CD1c-positive myeloid dendritic cell (primary cell): ENCODE measurements around the gene SEC24C.
"Not testable (repeated sequence)": the region's sequence is repeated elsewhere in the genome, so short reads cannot be mapped to it uniquely, and the experiment has no call there.

Experiments used
- DNase-seq: peaks from one replicate; pipeline ENCODE4 v3.0.0-alpha.2; 2016; ENCODE audit errors: extremely low spot score

The SEC24C gene

DNA sequence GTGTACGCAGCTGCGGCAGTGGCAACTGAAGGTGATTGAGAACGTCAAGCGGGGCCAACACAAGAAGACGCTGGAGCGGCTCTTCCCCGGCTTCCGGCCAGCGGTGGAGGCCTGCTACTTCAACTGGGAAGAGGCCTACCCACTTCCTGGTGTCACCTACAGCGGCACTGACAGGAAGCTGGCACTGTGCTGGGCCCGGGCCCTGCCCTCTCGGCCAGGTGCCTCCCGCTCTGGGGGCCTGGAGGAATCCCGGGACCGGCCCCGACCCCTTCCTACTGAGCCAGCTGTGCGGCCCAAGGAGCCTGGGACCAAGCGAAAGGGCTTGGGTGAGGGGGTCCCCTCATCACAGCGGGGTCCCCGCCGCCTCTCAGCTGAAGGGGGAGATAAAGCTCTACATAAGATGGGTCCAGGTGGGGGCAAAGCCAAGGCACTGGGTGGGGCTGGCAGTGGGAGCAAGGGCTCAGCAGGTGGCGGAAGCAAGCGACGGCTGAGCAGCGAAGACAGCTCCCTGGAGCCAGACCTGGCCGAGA, 47.8 kb downstream of the SEC24C start:
- no peak for DNase-seq

DNA sequence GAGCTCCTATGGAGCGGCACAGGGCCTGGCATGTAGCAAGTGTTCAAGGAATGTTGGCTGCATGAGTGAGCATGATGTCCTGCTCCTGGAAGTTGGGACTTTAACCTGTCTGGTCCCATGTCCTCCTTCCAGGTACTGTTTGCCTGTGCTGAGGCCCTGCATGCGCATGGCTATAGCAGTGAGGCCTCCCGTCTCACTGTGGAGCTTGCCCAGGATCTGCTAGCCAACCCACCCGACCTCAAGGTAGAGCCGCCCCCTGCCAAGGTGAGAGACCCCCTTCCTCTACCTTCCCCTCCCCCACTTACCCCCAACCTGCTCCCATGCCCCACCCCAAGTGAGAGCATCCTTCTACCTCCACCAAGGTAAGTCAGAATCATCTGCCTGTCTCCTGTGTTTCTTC, 49.3 kb downstream of the SEC24C start:
- DNase-seq = no peak

DNA sequence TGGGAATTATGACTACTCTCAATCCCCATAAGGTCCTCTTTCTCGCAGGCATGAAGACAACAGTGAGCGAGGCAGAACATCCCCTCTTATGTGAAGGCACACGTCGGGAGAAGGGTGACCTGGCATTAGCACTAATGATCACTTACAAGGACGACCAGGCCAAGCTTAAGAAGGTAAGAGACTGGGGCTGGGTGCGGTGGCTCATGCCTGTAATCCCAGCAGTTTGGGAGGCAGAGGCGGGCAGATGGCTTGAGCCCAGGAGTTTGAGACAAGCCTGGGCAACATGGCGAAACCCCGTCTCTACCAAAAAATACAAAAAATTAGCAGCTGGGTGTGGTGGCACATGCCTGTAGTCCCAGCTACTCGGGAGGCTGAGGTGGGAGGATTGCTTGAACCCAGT, 51.3 kb downstream of the SEC24C start:
- DNase-seq = not testable (repeated sequence)

DNA sequence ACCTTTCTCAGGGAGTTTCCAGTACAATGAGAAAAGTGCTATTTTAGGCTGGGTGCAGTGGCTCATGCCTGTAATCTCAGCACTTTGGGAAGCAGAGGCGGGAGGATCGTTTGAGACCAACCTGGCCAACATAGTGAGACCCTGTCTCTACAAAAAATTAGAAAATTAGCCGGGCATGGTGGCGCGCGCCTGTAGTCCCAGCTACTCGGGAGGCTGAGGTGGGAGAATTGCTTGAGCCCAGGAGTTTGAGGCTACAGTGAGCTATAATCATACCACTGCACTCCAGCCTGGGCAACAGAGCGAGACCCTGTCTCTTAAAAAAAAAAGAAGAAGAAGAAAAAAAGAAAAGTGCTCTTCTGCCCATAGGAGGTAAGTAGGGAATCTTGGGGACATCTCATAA, 51.9 kb downstream of the SEC24C start:
- DNase-seq = not testable (repeated sequence)

DNA sequence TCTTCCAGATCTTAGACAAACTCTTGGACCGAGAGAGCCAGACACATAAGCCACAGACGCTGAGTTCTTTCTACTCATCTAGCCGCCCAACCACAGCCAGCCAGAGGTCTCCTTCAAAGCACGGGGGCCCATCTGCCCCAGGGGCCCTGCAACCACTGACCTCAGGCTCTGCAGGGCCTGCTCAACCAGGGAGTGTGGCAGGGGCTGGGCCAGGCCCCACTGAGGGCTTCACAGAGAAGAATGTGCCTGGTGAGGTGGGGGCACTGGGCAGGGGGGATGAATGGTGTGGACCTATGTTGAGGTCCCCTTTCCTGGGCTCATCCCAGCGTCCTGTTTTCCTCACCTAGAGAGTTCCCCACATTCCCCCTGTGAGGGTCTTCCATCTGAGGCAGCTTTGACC, 52.6 kb downstream of the SEC24C start:
- DNase-seq = no peak

DNA sequence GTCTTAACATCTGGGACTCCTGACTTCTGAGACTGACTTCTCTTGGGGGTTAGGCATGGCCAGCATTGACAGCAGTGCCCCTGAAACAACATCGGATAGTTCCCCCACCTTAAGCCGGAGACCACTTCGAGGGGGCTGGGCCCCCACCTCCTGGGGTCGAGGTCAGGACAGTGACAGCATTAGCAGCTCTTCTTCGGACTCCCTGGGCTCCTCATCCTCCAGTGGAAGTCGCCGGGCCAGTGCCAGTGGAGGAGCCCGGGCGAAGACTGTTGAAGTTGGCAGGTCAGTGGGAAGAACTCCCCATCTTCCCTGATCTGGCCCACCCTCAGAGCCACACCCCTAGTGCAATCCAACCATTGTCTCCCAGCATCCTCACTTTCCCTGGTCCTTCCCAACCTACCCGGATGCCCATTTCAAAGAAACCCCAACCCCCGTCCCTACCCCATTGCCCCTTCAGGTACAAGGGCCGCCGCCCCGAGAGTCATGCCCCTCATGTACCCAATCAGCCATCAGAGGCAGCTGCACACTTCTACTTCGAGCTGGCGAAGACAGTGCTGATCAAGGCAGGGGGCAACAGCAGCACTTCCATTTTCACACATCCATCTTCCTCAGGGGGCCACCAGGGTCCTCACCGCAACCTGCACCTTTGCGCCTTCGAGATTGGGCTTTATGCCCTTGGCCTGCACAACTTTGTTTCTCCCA, 53.3 kb downstream of the SEC24C start:
- no peak for DNase-seq

DNA sequence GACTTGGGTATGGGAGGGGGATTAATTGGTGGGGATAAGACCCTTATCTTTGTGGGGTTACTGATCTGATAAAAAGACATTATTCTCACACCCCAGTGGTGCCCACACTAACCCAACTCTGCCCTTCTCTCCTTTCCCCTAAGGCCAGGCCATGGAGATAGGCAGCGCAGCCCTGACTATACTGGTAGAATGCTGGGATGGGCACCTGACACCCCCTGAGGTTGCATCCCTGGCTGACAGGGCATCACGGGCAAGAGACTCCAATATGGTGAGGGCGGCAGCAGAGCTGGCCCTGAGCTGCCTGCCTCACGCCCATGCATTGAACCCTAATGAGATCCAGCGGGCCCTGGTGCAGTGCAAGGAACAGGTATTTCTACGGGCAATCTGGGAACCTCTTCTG, 53.9 kb downstream of the SEC24C start:
- DNase-seq = no peak

DNA sequence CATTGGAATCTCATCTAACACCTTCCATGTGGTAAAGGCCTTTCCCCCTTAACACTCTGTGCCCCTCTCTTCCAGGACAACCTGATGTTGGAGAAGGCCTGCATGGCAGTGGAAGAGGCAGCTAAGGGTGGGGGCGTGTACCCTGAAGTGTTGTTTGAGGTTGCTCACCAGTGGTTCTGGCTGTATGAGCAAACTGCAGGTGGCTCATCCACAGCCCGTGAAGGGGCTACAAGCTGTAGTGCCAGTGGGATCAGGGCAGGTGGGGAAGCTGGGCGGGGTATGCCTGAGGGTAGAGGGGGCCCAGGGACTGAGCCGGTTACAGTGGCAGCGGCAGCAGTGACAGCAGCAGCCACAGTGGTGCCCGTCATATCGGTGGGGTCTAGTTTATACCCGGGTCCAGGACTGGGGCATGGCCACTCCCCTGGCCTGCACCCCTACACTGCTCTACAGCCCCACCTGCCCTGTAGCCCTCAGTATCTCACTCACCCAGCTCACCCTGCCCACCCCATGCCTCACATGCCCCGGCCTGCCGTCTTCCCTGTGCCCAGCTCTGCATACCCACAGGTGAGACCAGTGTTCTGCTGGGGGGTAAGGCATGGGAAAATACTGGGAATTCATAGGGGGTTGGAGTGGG, 54.9 kb downstream of the SEC24C start:
- DNase-seq = no peak

DNA sequence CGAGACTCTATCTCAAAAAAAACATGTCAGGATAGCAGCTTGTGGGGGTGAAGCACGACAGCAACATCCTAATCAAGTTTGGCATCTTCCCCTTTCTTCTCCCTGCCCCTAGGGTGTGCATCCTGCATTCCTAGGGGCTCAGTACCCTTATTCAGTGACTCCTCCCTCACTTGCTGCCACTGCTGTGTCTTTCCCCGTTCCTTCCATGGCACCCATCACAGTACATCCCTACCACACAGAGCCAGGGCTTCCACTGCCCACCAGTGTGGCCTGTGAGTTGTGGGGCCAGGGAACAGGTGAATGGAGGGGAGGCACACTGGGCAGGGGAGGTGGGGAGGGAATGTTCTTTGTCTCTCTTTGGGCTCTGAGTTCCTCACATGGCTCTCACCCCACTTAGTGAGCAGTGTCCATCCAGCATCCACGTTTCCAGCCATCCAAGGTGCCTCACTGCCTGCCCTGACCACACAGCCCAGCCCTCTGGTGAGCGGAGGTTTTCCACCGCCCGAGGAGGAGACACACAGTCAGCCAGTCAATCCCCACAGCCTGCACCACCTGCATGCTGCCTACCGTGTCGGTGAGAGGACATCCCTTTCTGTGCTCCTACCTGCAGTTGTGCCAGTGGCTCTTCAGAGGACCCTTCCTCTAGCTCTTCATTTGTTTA, 55.9 kb downstream of the SEC24C start:
- DNase-seq = no peak

DNA sequence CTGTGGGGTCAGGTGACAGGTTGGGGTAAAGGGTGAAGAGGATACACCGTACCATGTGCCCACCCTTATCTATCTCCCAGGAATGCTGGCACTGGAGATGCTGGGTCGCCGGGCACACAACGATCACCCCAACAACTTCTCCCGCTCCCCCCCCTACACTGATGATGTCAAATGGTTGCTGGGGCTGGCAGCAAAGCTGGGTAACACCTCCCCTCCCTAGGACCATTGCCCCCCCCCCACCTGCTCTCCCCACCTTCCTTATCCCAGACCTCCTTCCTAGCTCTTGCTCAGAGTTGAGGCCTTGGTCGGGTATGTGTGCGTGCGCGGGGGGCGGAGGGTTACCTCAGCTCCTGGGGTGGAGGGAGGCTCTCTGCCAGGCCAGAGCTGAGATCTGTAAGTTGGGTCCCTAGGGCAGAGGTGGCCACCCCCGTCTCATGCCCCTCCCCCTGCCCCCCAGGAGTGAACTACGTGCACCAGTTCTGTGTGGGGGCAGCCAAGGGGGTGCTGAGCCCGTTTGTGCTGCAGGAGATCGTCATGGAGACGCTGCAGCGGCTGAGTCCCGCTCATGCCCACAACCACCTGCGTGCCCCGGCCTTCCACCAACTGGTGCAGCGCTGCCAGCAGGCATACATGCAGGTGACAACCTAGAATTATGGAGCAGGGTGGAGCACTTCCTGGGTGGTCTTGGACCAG, 56.5 kb downstream of the SEC24C start:
- no peak for DNase-seq

DNA sequence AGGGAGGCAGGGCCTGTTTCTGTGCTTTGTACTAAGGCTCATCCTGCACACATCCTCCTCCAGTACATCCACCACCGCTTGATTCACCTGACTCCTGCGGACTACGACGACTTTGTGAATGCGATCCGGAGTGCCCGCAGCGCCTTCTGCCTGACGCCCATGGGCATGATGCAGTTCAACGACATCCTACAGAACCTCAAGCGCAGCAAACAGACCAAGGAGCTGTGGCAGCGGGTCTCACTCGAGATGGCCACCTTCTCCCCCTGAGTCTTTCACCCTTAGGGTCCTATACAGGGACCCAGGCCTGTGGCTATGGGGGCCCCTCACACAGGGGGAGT, 57.0 kb downstream of the SEC24C start:
- no peak for DNase-seq

DNA sequence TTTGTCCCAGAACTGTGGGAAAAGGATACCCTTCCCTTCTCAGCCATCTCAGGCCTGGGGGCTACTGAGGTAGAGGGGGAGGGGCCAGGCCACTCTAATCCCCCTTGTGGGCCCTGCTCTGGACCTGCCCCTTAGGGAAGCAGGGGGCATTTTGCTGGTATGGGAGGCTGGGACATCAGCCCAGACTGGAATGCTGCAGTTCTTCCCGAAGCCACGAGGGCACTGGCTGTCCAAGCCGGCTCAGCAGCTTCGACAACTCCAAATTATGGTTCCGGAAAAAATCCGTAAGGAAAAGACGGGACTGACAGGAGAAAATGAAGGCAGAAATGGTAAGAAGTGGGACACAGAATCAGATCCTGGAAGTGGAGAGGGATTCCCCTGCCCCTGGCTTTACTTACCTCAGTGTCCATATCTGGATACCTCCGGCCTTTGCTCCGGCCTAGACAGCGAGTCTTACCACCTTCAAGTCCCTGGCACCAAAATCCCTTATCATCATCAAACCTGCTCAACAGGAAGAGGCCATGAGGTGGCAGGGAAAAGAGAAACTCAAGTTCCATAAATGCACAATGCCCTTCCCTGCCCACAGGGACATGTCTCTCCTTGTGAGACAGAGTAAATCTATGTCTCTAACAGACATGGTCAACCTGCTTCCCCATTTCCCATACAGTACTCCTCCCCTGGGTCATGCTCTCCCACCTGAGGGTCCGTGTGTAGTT, 58.3 kb downstream of the SEC24C start:
- DNase-seq = no peak

DNA sequence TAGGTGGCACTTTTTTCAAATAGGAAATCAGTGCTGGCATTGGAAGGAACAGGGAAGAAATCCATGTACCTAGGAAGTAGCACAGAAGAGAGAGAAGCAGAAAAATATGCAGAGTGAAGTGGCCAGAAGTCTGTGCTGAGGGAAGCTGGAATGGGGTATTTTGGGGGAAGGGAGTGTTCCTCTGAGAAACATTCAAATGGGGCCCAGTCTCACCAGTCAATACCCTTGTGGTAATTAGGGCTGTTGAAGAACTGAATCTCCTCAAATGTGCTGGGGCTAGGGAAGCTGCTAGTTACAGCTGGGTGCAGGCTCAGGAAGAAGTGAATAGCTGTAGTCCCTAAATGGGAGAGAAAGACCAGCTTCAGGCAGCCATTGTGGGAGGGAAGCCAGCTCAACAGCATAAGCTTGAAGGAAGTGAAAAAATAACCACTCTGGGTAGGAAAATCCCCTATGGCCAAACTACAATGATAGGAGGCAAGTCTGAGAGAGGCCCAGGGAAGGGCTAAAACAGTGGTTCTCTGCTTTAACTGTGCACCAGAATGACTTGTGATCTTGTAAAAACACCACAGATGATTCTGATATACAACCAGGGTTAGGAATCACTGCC, 59.6 kb downstream of the SEC24C start:
- DNase-seq = peak; percentile 67

DNA sequence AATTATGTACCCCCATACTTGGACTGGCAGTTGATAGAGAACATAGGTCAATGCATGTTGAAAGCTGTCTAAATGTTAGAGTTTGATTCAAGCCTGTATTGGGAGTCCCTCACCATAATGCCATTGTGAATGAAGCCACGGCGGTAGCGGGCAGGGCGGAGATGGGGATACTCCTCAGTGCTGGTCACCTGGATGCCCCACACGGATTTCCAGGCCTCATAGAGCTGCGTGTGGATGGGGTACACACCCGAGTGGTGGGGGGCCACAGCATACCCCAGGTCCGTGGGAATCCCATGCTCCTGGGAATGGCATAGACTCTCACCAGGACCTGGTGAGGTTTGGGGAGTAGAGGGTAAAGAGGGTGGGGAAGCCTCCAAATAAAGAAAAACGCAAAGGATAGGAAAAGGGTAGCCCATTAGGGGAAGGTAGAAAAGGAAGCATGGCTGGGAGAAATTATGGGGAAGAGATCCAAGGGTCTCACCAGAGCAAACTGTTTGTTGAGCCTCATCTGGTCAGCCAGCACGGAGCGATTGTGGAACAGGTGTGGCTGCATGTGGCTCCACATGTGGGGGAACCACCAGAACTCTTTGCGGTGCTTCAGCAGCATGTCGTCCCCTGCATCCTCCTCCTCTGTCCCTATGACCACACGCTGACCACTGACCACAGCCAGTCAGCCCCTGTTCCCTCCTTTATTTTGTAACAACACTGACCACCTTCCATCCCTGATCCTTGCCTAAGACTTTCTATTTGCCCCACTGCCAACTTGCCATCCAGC, 62.2 kb downstream of the SEC24C start:
- no peak for DNase-seq

DNA sequence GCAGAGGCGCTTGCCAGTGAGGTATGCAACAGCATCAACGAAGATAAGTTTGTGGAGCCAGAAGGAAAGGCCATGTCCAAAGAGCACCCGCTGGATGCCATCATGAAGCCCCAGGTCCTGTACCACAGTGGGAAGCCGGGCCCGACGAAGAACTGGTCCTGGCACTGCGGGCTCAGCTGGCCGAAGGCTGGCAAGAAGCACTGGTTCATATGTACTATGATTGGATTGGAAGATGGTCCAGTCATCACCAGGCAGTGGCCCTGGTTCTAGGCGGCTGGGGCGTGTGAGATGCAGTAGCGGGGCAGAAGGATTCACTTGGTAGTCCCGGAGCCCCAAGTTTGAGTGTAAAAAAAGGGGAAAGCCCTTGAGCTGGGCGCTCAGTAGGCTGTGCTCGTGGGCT, 63.3 kb downstream of the SEC24C start:
- DNase-seq = no peak

DNA sequence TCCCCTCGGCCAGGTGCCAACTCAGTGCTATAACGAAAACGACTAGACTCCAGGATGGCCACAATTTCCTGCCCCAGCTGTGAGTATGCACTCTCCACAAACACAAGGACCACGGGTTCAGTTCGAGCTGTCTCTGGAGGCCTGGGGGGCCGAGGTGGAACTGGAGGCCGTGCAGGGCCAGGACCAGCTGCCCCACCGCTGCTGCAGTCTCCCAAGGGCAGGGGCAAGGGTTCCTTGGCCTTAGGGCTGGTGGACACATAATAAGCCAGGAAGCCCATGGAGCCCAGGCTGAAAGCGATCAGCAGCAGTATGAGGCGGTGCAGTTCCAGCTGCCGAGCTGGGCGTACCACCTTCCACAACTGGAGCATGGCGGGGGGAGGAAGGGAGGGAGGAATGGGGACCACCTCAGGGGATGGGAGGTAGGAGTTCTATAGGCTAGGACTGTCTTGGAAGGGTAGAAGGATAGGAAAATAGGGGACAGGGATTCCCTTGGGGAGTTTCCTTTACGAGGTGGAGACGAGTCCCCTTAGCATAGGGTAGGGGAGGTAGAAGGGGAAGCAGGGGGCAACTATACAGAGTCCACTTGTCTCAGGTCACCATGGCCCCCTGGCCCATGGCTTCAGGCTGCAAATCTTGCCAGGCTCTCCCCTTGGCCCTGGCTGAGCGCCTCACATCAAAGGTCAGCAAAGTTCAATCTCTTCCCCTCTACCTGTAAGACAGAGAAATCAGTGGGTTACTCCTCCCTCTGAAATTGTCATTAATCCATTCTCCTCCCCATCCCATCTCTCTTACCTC, 64.0 kb downstream of the SEC24C start:
- no peak for DNase-seq

DNA sequence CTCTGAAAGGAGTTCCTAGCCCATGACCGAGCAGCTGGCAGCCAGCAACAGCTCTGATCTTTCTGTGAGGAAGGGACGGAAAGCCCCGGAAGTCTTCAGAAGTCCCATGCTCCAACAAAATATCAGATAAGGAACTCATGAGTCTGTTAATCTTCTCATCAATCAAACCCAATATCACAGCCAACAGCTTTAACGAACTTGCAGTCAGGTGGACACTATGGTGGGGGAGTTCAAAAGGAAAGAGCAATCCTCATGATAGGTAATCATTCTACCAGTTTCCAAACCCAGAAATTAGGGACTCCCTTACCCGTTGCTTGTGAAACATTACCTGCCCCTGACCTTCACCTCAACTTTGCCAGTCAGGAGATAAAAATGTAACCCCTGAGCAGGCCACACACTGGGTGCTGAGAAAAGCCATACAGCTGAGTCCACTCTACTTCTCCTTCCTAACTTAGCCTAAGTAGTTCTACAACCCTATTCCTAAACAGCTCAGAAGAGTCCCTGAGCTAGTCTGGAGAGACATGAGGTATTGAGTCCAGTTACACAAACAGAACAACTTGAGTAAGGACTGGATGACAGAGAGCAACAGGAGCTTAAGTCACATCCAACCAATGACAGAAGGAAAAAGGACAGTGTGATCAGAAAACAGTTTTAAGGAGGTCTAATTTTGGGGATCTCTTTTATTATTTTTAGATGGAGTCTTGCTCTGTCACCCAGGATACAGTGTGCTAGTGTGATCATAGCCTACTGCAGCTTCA, 65.1 kb downstream of the SEC24C start:
- DNase-seq = no peak

DNA sequence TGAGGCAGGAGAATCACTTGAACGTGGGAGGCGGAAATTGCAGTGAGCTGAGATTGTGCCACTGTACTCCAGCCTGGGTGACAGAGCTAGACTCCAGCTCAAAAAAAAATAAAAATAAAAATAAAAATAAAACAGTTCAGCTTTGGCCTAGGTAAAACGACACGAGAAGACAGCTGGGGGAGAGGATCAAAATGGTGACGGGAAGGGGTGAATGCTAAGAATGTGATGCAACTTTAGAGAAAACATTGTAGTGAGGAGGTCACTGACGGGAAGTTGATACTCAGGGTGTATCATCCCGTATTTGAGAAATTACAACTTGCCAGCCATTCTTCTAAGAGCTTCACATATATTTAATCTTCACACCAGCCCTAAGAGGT, 66.2 kb downstream of the SEC24C start:
- peak; percentile 34 for DNase-seq
